ENCODE data around the gene KNDC1.

Gene KNDC1

DNA sequence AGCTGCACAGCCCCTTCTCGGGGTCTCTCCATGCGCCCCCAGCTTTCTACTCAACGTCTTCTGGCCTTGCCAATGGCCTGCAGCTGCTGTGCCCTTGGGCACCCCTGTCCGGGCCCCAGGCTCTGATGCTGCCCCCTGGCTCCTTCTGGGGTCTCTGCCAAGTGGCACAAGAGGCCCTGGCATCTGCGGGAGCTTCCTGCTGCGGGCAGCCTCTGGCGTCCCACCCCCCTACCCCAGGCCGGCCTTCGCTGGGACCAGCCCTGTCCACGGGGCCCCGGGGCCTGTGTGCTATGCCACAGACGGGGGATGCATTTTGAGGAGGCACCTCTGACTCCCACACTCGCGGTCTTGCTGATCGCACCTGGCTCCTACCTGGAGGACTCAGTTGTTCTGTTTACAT lies 80.0 kb downstream of the KNDC1 start:
- TF ChIP-seq, protein P1, sequence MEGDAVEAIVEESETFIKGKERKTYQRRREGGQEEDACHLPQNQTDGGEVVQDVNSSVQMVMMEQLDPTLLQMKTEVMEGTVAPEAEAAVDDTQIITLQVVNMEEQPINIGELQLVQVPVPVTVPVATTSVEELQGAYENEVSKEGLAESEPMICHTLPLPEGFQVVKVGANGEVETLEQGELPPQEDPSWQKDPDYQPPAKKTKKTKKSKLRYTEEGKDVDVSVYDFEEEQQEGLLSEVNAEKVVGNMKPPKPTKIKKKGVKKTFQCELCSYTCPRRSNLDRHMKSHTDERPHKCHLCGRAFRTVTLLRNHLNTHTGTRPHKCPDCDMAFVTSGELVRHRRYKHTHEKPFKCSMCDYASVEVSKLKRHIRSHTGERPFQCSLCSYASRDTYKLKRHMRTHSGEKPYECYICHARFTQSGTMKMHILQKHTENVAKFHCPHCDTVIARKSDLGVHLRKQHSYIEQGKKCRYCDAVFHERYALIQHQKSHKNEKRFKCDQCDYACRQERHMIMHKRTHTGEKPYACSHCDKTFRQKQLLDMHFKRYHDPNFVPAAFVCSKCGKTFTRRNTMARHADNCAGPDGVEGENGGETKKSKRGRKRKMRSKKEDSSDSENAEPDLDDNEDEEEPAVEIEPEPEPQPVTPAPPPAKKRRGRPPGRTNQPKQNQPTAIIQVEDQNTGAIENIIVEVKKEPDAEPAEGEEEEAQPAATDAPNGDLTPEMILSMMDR (IDR thresholded peaks at IDR 0.05; ENCODE audit: low read depth, low read length, missing control alignments): no peak
- in situ Hi-C loops (cut with HindIII; ENCODE audit: low sequenced_read_pairs): no loop called here

DNA sequence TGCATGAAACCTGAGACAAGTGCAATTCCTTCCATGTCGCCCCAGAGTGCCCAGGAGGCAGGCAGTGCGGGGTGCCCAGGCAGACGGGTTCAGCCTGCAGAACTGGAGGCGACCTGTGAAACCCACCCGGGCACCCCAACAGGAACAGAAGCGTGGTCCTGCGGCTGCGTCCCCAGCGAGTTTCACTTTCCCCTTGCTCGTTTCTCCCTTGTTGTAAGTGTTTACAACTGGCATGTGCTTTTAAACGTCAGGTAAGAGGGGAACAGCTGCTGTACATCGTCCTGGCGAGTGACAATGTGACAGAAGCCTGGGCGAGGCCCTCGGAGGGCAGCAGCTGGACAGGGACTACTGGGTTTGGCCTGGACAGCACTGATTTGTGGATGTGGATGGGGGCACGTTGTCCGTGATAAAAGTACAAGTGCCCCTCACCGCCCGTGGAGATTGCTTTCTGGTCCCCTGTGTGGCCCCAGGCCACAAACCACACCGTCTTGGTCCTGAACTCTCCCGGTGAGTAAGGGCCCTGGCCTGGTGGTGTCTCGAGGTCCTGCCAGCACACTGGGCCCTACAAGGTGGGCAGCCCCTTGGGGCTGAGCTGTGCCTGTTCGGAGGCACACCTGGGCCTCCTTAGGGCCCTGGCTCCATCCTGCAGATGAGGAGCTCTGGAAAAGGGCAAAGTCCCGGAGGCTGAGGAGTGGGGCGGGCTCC lies 81.6 kb downstream of the KNDC1 start:
- TF ChIP-seq, protein P1 (IDR thresholded peaks at IDR 0.05; ENCODE audit: low read depth, low read length, missing control alignments): no peak
- in situ Hi-C loops (cut with HindIII; ENCODE audit: low sequenced_read_pairs): no loop called here
- no peak overlapping the region for H3K4me3 ChIP-seq (ENCODE audit: low read depth, low read length)
- DNase-seq (ENCODE audit: low read depth): no peak

More for the DNA sequence above, 80.0 kb downstream of the KNDC1 start:
- DNase-seq (ENCODE audit: low read depth): no peak
- H3K4me3 ChIP-seq (ENCODE audit: low read depth, low read length): no peak overlapping the region

DNA sequence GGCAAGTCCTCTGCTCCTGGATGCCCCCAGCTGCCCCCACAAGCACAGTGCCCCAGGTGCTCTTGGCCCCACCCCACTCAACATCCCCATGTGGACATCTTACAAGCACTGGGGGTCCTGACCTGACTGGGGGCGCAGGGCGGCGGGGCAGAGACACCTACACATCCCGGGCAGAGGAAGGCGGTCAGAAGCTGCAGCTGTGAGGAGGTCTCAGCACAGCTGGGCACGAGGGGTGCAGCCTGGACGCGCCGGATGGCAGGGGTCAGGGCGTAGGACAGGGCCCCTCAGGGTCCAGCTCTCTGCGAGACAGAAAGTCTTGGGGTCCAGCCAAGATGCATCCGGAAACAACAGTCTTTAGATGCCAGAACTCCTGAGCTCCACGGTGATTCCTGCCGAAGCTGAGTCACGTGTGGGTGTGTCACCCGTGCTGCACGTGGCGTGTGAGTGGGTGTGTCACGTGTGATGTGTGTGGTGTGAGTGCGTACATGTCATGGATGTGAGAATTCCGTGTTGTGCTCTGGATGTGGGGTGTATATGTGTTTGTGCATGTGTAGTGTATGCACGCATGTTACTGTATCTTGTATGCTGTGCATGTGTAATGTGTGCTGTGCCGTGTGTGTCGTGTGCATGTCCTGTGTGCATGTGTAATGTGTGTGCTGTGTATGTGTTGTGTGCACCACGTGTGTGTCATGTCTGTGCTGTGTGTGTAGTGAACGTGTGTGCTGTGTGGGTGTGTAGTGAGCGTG lies 82.8 kb downstream of the KNDC1 start:
- no peak overlapping the region for H3K4me3 ChIP-seq (ENCODE audit: low read depth, low read length)
- TF ChIP-seq, protein P1 (IDR thresholded peaks at IDR 0.05; ENCODE audit: low read depth, low read length, missing control alignments): no peak
- no peak for DNase-seq (ENCODE audit: low read depth)
- in situ Hi-C loops (cut with HindIII; ENCODE audit: low sequenced_read_pairs): no loop called here

GRCh38 chr10:133243593-133243992 lies 83.6 kb downstream of the KNDC1 start:
- TF ChIP-seq, protein P1 (IDR thresholded peaks at IDR 0.05; ENCODE audit: low read depth, low read length, missing control alignments): no peak
- H3K4me3 ChIP-seq (ENCODE audit: low read depth, low read length): no peak overlapping the region
- no peak for DNase-seq (ENCODE audit: low read depth)
- in situ Hi-C loops (cut with HindIII; ENCODE audit: low sequenced_read_pairs): no loop called here

GRCh38 chr10:133245439-133246235 lies 85.6 kb downstream of the KNDC1 start:
- no peak for DNase-seq (ENCODE audit: low read depth)
- in situ Hi-C loops (cut with HindIII; ENCODE audit: low sequenced_read_pairs): no loop called here
- TF ChIP-seq, protein P1 (IDR thresholded peaks at IDR 0.05; ENCODE audit: low read depth, low read length, missing control alignments): no peak
- no peak overlapping the region for H3K4me3 ChIP-seq (ENCODE audit: low read depth, low read length)

GRCh38 chr10:133246236-133246626 lies 86.2 kb downstream of the KNDC1 start:
- DNase-seq (ENCODE audit: low read depth): no peak
- TF ChIP-seq, protein P1 (IDR thresholded peaks at IDR 0.05; ENCODE audit: low read depth, low read length, missing control alignments): no peak
- in situ Hi-C loops (cut with HindIII; ENCODE audit: low sequenced_read_pairs): no loop called here
- H3K4me3 ChIP-seq (ENCODE audit: low read depth, low read length): no peak overlapping the region

Data from astrocyte of the cerebellum (primary cell).